Neutrophil (primary cell): ENCODE data around the gene NPIPB6.
"Not testable (repeated sequence)": the region's sequence is repeated elsewhere in the genome, so short reads cannot be mapped to it uniquely, and the experiment has no call there.

Experiments used
- H3K27ac ChIP-seq: fragments of 200-600 bp; sonication (generic); 2 replicates; pipeline ENCODE4 v1.5.1; 2016; ENCODE audit warnings: mild to moderate bottlenecking, moderate library complexity
- H3K27me3 ChIP-seq: fragments of 200-600 bp; sonication (generic); 2 replicates; pipeline ENCODE4 v1.6.0; 2016; ENCODE audit warnings: mild to moderate bottlenecking
- H3K36me3 ChIP-seq: fragments of 200-600 bp; sonication (generic); 2 replicates; pipeline ENCODE4 v1.5.1; 2017
- H3K4me1 ChIP-seq, 2 experiments: fragments of 200-600 bp in 1 of 2; sonication (generic) in 1 of 2; 1 replicate in 1 of 2; 2 replicates in 1 of 2; pipeline versions ENCODE4 v1.5.1 to v1.6.1; 2013 to 2016; ENCODE audit warnings: low read depth in 1 of 2, low read length in 1 of 2, mild to moderate bottlenecking in 1 of 2, moderate library complexity in 1 of 2; ENCODE audit not compliant: control insufficient read depth in 1 of 2, insufficient read depth in 1 of 2
- H3K4me3 ChIP-seq, 2 experiments: fragments of 200-600 bp in 1 of 2; sonication (generic) in 1 of 2; 1 replicate in 1 of 2; 2 replicates in 1 of 2; pipeline ENCODE4 v1.5.1; 2013 to 2016; ENCODE audit warnings: low read depth in 1 of 2, low read length in 1 of 2, mild to moderate bottlenecking in 1 of 2, moderate library complexity in 1 of 2
- H3K9me3 ChIP-seq: fragments of 200-600 bp; sonication (generic); 2 replicates; pipeline ENCODE4 v1.5.1; 2016
- TF ChIP-seq, protein P1 (sequence below): fragments of 200-600 bp; sonication (generic); IDR thresholded peaks from 2 replicates; pipeline ENCODE4 v1.5.1; 2016; ENCODE audit warnings: antibody characterized with exemption

Gene NPIPB6

DNA sequence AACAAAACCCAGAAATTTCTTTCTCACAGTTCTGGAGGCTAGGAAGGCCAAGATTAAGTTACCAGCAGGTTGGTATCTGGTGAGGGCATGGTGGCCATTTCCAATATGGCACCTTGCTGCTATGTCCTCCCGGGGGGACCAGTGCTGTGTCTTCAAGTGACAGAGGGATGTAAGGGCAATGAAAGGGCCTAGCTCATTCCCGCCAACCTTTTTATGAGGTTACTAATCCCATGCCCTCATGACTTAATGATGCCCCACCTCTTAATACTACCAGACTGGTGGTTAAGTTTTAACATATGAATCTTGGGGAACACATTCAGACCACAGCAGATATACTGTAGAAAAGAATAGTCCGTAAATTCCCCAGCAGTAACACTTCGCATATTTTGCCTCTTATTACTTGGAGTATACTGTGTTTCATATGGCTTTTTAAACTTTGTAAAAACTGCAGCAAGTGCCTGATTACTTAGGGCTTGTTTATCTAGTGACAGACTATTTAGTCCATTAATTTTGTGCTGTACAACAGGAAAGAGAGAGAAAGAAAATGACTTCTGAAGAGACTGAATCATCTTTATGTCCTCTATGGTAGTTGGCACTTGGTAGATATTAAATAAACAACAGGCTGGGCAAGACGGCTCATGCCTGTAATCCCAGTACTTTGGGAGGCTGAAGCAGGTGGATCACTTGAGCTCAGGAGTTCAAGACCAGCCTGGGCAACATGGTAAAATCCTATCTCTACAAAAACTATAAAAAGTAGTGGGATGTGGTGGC, 26.2 kb downstream of the NPIPB6 start:
- not testable (repeated sequence) for H3K36me3 ChIP-seq, H3K4me3 ChIP-seq, H3K9me3 ChIP-seq, H3K4me1 ChIP-seq, H3K27me3 ChIP-seq, H3K27ac ChIP-seq

DNA sequence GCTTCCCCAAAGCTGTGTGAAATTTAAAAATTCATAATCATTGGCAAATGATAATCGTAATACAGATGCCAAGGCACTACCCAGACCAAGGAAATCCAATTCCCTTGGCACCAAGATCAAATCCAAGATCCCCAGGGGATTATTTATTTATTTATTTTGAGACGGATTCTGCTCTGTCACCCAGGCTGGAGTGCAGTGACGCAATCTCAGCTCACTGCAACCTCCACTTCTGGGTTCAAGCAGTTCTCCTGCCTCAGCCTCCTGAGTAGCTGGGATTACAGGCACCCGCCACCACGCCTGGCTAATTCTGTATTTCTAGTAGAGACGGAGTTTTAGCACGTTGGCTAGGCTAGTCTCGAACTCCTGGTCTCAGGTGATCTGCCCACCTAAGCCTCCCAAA, 27.6 kb downstream of the NPIPB6 start:
- not testable (repeated sequence) for H3K9me3 ChIP-seq

DNA sequence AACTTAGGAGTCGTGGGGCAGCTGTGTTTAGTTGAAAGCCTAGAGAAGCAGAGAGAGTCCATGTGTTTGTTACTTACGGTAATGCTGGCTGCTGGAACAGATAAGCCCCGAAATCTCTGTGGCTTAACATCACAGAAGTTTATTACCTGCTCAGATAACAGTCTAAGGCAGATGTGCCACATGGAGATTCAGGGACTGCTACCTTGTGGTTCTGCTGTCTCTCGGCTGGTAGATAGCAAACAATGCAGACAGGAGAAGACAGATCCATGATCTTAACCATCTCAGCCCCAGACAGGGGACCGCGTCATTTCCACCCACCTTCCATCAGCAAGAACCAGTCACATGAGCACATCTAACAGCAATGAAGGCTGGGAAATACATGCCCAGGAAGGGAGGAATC, 30.7 kb downstream of the NPIPB6 start:
- H3K27me3 ChIP-seq, H3K36me3 ChIP-seq, H3K9me3 ChIP-seq, H3K27ac ChIP-seq, H3K4me1 ChIP-seq, H3K4me3 ChIP-seq: not testable (repeated sequence)

More for the DNA sequence above, 27.6 kb downstream of the NPIPB6 start:
- not testable (repeated sequence) for H3K4me1 ChIP-seq, H3K4me3 ChIP-seq, H3K36me3 ChIP-seq, H3K27me3 ChIP-seq, H3K27ac ChIP-seq

DNA sequence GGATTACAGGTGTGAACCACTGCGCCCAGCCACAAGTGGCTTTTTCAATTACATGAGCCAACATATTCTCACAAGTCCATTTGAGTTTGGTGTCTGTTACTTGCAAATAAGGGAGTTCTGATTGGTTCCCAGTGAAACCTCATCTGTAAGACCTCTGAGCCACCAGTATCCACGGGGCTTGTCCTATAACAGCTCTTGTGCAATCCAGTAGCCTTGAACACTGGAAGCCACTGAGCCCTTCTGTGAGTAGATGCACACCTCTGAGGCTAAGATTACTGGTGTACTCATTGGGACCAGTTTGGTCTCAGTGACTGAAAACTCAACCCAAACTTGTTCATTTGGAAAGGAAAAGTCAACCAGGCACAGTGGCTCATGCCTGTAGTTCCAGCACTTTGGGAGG, 32.3 kb downstream of the NPIPB6 start:
- H3K4me3 ChIP-seq, H3K36me3 ChIP-seq, H3K27ac ChIP-seq, H3K9me3 ChIP-seq, H3K4me1 ChIP-seq, H3K27me3 ChIP-seq: not testable (repeated sequence)

DNA sequence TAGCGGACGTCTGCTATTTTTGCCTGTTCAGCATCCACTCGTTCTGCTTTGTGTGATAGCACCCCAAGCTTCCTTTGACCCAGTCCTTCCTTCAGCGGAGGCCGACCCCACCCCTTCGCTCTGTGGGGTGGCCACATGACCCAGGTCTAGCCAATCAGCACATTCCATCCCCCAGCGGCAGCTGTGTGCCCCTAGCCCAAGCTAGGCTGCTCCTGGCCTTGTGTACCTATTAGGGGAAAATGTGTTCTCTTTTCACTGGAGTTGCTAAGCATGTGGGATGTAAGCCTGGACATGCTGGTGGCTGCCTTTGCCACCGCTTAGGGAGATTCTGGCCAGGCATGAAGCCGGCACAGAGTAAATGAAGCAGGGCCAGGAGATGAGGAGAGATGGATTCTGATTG, 33.1 kb downstream of the NPIPB6 start:
- not testable (repeated sequence) for H3K27me3 ChIP-seq, H3K4me3 ChIP-seq

DNA sequence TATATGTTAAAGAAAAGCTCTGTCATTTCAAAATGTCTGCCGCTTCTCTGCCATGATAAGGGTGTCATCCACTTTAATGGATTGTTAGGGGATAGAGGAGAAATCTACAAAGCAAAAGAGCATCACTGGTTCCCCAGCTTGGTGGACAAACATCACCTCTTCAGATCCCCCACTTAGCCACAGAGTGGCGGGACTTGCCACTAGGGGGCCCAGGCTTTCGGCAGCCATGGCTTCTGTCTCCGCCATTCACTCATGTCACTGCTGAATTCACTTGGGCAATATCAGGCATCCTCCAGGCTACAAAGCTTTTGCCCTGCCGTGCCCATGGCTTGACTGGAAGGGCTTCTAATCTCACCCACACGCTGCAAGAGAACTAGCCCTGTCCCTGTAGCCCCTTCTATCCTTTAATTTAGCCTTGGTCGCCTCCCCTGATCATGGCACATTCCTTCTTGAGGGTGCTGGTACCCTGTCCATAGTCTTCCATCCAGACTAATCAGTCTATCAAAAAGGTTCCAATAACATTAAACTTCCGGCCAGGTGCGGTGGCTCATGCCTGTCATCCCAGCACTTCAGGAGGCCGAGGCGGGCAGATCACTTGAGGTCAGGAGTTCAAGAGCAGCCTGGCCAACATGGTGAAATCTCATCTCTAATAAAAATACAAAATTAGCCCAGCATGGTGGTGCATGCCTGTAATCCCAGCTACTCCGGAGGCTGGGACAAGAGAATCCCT, 36.3 kb downstream of the NPIPB6 start:
- H3K27me3 ChIP-seq, result no peaks in the 10 kb centered on the region
- TF ChIP-seq, protein P1, sequence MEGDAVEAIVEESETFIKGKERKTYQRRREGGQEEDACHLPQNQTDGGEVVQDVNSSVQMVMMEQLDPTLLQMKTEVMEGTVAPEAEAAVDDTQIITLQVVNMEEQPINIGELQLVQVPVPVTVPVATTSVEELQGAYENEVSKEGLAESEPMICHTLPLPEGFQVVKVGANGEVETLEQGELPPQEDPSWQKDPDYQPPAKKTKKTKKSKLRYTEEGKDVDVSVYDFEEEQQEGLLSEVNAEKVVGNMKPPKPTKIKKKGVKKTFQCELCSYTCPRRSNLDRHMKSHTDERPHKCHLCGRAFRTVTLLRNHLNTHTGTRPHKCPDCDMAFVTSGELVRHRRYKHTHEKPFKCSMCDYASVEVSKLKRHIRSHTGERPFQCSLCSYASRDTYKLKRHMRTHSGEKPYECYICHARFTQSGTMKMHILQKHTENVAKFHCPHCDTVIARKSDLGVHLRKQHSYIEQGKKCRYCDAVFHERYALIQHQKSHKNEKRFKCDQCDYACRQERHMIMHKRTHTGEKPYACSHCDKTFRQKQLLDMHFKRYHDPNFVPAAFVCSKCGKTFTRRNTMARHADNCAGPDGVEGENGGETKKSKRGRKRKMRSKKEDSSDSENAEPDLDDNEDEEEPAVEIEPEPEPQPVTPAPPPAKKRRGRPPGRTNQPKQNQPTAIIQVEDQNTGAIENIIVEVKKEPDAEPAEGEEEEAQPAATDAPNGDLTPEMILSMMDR, result no peak
- H3K4me1 ChIP-seq, result no peaks in the 10 kb centered on the region
- no peak overlapping the region for H3K27ac ChIP-seq
- no peaks in the 10 kb centered on the region for H3K9me3 ChIP-seq
- no peaks in the 10 kb centered on the region for H3K36me3 ChIP-seq
- no peak overlapping the region for H3K4me3 ChIP-seq

More for the DNA sequence above, 33.1 kb downstream of the NPIPB6 start:
- H3K9me3 ChIP-seq, H3K27ac ChIP-seq, H3K36me3 ChIP-seq, H3K4me1 ChIP-seq: not testable (repeated sequence)

DNA sequence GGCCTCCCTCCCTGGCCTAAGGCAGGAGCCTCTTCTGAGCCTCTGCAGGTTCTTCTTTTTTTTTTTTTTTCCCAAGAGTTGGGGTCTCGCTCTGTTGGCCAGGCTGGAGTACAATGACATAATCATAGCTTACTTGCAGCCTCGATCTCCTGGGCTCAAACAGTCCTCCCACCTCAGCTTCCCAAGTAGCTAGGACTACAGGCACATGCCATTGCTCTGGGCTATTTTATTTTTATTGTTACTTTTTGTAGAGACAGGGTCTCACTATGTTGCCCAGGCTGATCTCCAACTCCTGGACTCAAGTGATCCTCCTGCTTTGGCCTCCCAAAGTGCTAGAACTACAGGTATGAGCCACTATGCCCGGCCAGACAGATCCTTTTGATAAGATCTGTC, 38.4 kb downstream of the NPIPB6 start:
- TF ChIP-seq, protein P1, result no peak
- Histone ChIP-seq H3K4me1 (no peaks in the 10 kb centered on the region), H3K4me3 (no peak overlapping the region), H3K27ac (no peak overlapping the region), H3K36me3 (no peaks in the 10 kb centered on the region), H3K9me3 (no peaks in the 10 kb centered on the region), H3K27me3 (no peaks in the 10 kb centered on the region)

DNA sequence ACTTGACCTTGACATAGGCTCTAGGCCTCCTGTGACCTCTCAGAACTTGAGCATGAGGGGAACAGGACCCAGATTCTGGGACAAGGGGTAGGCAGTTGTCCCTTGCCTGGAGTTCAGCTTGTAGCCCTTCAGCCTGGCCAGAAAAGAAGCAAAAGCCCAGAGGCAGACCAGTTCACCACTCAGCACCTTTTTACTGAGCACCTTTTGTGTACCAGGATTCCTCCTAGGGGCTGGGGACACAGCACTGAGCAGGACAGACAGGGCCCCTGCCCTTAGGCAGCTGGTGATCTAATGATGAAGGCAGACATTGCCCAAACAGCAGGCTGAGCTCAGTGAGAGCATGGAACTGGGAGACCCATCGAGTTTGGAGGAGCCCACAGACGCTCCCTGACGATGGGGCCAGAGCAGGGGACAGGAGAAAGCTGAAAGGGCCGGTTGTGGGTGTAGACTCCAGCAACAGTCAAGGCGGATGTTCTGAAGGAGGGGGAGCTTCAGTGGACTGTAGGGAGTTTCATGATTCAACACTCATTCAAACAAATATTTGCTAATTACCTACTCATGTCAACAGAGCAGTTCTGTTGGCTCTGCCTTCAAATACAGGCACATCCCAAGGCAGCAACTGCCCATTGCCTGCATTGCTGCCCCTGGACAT, 38.9 kb downstream of the NPIPB6 start:
- Histone ChIP-seq H3K9me3 (no peaks in the 10 kb centered on the region), H3K27ac (no peak overlapping the region), H3K4me1 (no peaks in the 10 kb centered on the region), H3K4me3 (no peak overlapping the region), H3K36me3 (no peaks in the 10 kb centered on the region), H3K27me3 (no peaks in the 10 kb centered on the region)
- TF ChIP-seq, protein P1, result no peak
